Osteoblast (primary cell): ENCODE data around the gene ING1. TPM values are rescaled to one million over a fixed set of nuclear protein-coding genes. Genes with fewer than 3 reads are reported as not detected.
"Not testable (repeated sequence)": the region's sequence is repeated elsewhere in the genome, so short reads cannot be mapped to it uniquely, and the experiment has no call there.

Experiments
- DNase-seq: peaks from one replicate; pipeline ENCODE4 v3.0.0; 2011; ENCODE audit warnings: low spot score, mixed read lengths; ENCODE audit not compliant: insufficient read length; ENCODE audit errors: missing footprints
- H2AFZ ChIP-seq: 2 replicates; pipeline ENCODE4 v1.6.0; 2011; ENCODE audit warnings: mild to moderate bottlenecking, low read length
- H3K27ac ChIP-seq: 2 replicates; pipeline ENCODE4 v1.5.1; 2011; ENCODE audit warnings: mild to moderate bottlenecking, low read depth, low read length, moderate library complexity
- H3K27me3 ChIP-seq: 2 replicates; pipeline ENCODE4 v1.6.0; 2012; ENCODE audit warnings: mild to moderate bottlenecking, control low read depth, inconsistent platforms, low read length, moderate library complexity; ENCODE audit not compliant: insufficient read depth
- H3K36me3 ChIP-seq: 2 replicates; pipeline ENCODE4 v1.5.1; 2011; ENCODE audit warnings: mild to moderate bottlenecking, low read length, control low read depth, moderate library complexity; ENCODE audit not compliant: insufficient read depth
- H3K4me1 ChIP-seq: 2 replicates; pipeline ENCODE4 v1.5.1; 2011; ENCODE audit warnings: mild to moderate bottlenecking, low read length, control low read depth, moderate library complexity; ENCODE audit not compliant: insufficient read depth
- H3K4me2 ChIP-seq: 2 replicates; pipeline ENCODE4 v1.6.0; 2011; ENCODE audit warnings: mild to moderate bottlenecking, low read length; ENCODE audit not compliant: insufficient read depth
- H3K4me3 ChIP-seq: fragments of 200-600 bp; sonication (generic); 3 replicates; pipeline ENCODE4 v1.5.1; 2012; ENCODE audit warnings: mild to moderate bottlenecking, low read length, inconsistent platforms; ENCODE audit not compliant: insufficient read depth
- H3K79me2 ChIP-seq: 2 replicates; pipeline ENCODE4 v1.6.0; 2012; ENCODE audit warnings: mild to moderate bottlenecking, low read length, control low read depth, inconsistent platforms; ENCODE audit not compliant: insufficient read depth
- H3K9me3 ChIP-seq: 2 replicates; pipeline ENCODE4 v1.5.1; 2011; ENCODE audit warnings: low read depth, low read length, control low read depth
- H4K20me1 ChIP-seq: 2 replicates; pipeline ENCODE4 v1.6.0; 2012; ENCODE audit warnings: mild to moderate bottlenecking, low read length, control low read depth; ENCODE audit not compliant: insufficient read depth
- CTCF ChIP-seq: IDR thresholded peaks from 2 replicates; pipeline ENCODE4 v1.5.1; 2011; ENCODE audit warnings: mild to moderate bottlenecking, low read depth, low read length, moderate library complexity; ENCODE audit errors: extremely low read depth
- total RNA-seq: library from RNA; depleted of rRNA; stranded (reverse); fragments of >200 nt; gene quantifications from 2 replicates; pipeline ENCODE4 v1.2.3, GENCODE V29; 2012

Gene ING1
- total RNA-seq, 1 donor: 10.5 TPM

DNA sequence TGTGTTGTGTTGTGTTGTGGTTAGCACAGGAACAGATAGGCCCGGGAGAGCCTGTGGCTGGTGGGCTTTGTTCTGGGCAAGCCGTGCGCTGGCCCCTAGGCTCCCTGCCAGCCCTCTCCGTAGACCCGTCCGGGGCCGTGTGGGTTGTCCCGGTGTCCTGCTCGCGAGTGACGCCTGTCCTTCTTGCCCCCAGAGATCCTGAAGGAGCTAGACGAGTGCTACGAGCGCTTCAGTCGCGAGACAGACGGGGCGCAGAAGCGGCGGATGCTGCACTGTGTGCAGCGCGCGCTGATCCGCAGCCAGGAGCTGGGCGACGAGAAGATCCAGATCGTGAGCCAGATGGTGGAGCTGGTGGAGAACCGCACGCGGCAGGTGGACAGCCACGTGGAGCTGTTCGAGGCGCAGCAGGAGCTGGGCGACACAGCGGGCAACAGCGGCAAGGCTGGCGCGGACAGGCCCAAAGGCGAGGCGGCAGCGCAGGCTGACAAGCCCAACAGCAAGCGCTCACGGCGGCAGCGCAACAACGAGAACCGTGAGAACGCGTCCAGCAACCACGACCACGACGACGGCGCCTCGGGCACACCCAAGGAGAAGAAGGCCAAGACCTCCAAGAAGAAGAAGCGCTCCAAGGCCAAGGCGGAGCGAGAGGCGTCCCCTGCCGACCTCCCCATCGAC, 5.7 kb downstream of the ING1 start:
- no peaks in the 10 kb centered on the region for H3K27me3 ChIP-seq
- H3K4me2 ChIP-seq: no peak overlapping the region
- no peak overlapping the region for H2AFZ ChIP-seq
- H3K79me2 ChIP-seq: peaks cover 57% of the 10 kb centered on the region
- TF ChIP-seq CTCF: no peak
- peaks cover 18% of the 10 kb centered on the region for H4K20me1 ChIP-seq
- DNase-seq: no peak
- H3K4me3 ChIP-seq: no peak overlapping the region
- H3K27ac ChIP-seq: no peak overlapping the region
- H3K4me1 ChIP-seq: peaks cover 20% of the 10 kb centered on the region
- H3K36me3 ChIP-seq: peaks cover 9% of the 10 kb centered on the region
- H3K9me3 ChIP-seq: no peaks in the 10 kb centered on the region

DNA sequence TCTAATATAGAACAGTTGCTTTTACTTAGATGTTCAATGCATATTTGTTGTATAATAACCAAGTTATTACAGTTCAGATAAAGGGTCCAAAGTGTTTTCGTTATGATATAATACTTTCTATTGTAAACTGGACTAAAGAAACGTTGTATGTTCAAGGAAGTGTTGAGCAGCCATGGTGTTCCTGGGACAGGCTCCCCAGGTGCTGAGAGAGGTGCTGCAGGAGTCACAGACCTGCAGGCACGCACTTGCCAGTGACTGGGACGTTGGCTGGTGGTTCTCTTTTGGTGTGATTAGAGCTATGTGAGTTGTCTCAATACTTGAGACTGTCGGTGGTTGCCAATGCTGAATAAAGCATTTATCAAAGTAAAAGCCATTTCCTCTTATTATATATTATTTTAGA, 9.5 kb downstream of the ING1 start:
- peaks cover 9% of the 10 kb centered on the region for H3K36me3 ChIP-seq
- H4K20me1 ChIP-seq: peaks cover 6% of the 10 kb centered on the region
- H3K27ac ChIP-seq: no peak overlapping the region
- H3K79me2 ChIP-seq: peaks cover 25% of the 10 kb centered on the region
- no peak overlapping the region for H3K4me3 ChIP-seq
- DNase-seq: no peak
- TF ChIP-seq CTCF: no peak
- H3K9me3 ChIP-seq: no peaks in the 10 kb centered on the region
- H3K4me2 ChIP-seq: no peak overlapping the region
- H2AFZ ChIP-seq: no peak overlapping the region
- H3K4me1 ChIP-seq: peaks cover 2% of the 10 kb centered on the region
- no peaks in the 10 kb centered on the region for H3K27me3 ChIP-seq

DNA sequence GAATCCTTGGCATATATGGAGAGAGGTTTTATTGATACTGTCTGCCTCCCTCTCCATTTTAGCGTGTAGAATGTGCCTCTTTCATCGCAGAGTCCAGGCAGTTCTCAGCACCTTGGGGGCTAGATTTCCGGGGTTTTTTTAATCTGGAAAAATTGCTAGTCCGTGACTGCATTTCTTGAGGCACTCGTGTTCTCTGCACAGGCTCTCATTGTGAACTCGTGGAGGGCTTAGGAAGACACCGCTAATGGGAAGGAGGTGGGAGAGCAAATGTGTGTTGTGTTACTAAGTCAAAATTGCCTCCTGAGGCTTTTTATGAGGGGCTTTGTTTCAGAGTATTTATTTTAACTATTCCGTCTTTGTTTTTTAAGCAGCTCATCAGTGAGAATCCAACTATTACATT, 10.1 kb downstream of the ING1 start:
- no peak overlapping the region for H3K4me2 ChIP-seq

GRCh38 chr13:110726153-110726552, 12.7 kb downstream of the ING1 start:
- H3K36me3 ChIP-seq, H3K79me2 ChIP-seq, H3K4me1 ChIP-seq, H4K20me1 ChIP-seq, H3K27me3 ChIP-seq, DNase-seq, H3K4me2 ChIP-seq, H2AFZ ChIP-seq, H3K4me3 ChIP-seq, H3K9me3 ChIP-seq, H3K27ac ChIP-seq: not testable (repeated sequence)

More for the DNA sequence above, 10.1 kb downstream of the ING1 start:
- Histone ChIP-seq H3K9me3 (no peaks in the 10 kb centered on the region), H3K27ac (no peak overlapping the region), H3K36me3 (peaks cover 9% of the 10 kb centered on the region), H3K4me1 (no peaks in the 10 kb centered on the region), H3K79me2 (peaks cover 20% of the 10 kb centered on the region), H2AFZ (no peak overlapping the region), H3K4me3 (no peak overlapping the region), H4K20me1 (peaks cover 6% of the 10 kb centered on the region), H3K27me3 (no peaks in the 10 kb centered on the region)
- TF ChIP-seq CTCF: no peak
- DNase-seq: no peak
